Mammary epithelial cell (primary cell): ENCODE measurements around the gene SAFB.

Source experiments
- EZH2 ChIP-seq: IDR thresholded peaks from 2 replicates; pipeline ENCODE4 v1.6.1; 2012; ENCODE audit warnings: low read length, inconsistent platforms, borderline replicate concordance
- TF ChIP-seq, protein P1 (sequence below), 2 donors: IDR thresholded peaks in 1 of 2; conservative IDR thresholded peaks in 1 of 2; 2 replicates each; pipeline ENCODE4 v1.5.1; 2011 to 2012; ENCODE audit warnings: inconsistent platforms in 2 of 2, low read length in 2 of 2, mild to moderate bottlenecking in 2 of 2, control low read depth in 1 of 2, low read depth in 1 of 2; ENCODE audit not compliant: insufficient read depth in 1 of 2; ENCODE audit errors: extremely low read depth in 1 of 2

DNA sequence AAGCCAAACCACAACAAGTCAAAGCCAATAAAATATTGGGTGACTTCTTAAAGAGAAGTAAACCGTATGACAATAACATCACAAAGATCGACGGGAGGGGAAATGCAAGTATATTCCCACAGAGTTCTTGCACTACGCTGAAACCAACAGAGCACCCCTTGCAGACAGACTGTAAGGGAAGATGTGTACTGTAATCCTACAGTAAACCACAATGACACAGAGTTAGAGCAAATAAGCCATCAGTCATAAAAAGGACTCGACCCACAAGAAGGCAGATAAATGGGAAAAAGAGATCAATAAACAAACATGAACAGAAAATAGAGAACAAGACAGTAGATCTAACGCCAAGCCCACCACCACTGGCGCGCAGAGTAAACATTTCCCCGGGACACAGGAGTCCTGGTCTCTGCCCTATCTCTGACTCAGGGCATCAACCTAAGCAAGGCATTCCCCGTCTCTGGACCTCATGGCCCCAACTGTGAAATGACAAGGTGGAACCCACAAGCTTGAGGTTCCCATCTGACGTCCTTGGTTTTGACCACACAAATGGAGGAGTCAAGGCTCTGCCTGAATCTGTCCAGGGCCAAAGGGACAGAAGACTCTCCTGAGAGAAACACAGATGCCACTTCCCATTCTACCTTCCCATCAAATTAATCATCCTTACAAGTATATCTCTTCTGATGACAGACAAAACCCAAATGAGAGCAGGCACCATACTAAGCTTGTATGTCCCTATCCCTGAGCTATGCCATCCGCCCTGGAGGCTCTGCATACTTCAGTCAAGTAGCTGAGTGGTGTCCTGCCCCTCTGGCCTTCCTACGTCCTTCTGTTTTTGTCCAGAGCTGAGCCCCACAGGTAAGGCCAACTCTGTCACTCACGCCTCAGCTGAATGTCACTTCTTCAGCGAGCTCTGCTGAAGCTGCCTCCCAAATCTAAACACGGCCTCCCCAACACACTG is 15.3 kb upstream of the SAFB start:
- TF ChIP-seq, protein P1, sequence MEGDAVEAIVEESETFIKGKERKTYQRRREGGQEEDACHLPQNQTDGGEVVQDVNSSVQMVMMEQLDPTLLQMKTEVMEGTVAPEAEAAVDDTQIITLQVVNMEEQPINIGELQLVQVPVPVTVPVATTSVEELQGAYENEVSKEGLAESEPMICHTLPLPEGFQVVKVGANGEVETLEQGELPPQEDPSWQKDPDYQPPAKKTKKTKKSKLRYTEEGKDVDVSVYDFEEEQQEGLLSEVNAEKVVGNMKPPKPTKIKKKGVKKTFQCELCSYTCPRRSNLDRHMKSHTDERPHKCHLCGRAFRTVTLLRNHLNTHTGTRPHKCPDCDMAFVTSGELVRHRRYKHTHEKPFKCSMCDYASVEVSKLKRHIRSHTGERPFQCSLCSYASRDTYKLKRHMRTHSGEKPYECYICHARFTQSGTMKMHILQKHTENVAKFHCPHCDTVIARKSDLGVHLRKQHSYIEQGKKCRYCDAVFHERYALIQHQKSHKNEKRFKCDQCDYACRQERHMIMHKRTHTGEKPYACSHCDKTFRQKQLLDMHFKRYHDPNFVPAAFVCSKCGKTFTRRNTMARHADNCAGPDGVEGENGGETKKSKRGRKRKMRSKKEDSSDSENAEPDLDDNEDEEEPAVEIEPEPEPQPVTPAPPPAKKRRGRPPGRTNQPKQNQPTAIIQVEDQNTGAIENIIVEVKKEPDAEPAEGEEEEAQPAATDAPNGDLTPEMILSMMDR (conservative IDR thresholded peaks at IDR 0.05 in 1 of 2, IDR thresholded peaks at IDR 0.05 in 1 of 2; ENCODE audit: extremely low read depth in 1 of 2, insufficient read depth in 1 of 2, low read depth in 1 of 2, low read length in 2 of 2): no peak
- no peak for TF ChIP-seq EZH2
